OCI-LY3 (cell line): ENCODE data around the gene CFP.

Experiments used
- EZH2phosphoT487 ChIP-seq: fragments of 200-600 bp; shearing (Covaris generic); IDR thresholded peaks from 2 replicates; pipeline ENCODE4 v1.6.1; 2018; ENCODE audit warnings: antibody characterized with exemption, mixed run types, low read depth
- TF ChIP-seq, protein P1 (sequence below): fragments of 200-600, 300-600 bp; sonication (generic); IDR thresholded peaks from 2 replicates; pipeline ENCODE4 v1.5.1; 2014; ENCODE audit warnings: antibody characterized with exemption, low read length, low read depth

DNA sequence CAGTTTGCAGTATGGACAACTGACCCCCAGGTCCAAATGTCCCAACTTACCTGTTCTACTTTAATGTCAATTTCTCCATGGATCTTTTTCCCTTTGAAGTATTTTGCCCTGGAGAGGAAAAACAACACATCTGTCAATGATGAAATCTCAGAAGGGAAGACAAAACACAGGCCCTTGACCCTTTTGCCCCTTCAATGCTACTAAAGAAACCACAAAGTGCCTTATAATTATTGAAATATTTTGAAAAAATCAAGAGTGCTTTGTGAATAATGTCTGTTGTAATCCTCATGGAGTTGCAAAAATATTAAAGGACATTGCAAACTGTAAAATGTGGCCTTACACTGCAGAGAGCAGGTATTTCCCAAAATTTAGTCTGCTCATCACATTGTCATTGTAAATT is 22.6 kb downstream of the CFP start:
- TF ChIP-seq, protein P1, sequence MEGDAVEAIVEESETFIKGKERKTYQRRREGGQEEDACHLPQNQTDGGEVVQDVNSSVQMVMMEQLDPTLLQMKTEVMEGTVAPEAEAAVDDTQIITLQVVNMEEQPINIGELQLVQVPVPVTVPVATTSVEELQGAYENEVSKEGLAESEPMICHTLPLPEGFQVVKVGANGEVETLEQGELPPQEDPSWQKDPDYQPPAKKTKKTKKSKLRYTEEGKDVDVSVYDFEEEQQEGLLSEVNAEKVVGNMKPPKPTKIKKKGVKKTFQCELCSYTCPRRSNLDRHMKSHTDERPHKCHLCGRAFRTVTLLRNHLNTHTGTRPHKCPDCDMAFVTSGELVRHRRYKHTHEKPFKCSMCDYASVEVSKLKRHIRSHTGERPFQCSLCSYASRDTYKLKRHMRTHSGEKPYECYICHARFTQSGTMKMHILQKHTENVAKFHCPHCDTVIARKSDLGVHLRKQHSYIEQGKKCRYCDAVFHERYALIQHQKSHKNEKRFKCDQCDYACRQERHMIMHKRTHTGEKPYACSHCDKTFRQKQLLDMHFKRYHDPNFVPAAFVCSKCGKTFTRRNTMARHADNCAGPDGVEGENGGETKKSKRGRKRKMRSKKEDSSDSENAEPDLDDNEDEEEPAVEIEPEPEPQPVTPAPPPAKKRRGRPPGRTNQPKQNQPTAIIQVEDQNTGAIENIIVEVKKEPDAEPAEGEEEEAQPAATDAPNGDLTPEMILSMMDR, result no peak
- TF ChIP-seq EZH2phosphoT487, result no peak
